Measurements from ENCODE around the gene AHRR.

DNA sequence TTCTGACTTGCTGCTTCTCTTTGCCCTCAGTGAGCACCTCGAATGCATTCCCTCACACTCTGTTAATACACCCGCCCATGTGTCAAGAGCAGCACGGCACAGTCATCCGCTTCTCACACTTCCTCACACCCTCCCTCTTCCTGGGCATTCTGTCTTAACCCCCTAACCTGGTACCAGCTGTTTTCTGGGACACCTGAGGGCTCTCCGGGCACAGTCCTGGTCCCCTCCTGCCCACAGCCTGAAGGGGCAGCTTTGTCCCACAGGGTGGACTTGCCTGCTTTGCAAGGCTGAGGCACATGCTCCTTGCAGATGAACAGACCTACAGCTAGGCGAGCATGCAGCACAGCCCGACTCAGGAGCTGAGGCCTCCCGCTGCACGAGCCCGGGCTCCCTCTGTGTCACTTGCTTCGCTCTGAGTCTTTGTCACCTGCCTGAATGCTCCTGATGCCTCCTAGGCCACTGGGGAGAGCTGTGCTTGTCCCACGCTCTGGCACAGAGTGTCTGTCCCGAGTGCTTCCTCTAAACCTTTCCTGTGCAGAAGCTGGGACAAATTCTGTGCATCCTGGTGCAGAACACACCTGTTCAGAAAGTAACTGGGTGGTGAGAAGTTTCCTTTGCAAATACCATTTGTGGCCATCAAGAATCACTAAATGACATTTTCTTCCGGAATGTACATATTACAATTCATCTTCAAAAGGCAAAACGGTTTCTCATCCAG, 47.8 kb downstream of the AHRR start:
- TF ChIP-seq, protein P1, sequence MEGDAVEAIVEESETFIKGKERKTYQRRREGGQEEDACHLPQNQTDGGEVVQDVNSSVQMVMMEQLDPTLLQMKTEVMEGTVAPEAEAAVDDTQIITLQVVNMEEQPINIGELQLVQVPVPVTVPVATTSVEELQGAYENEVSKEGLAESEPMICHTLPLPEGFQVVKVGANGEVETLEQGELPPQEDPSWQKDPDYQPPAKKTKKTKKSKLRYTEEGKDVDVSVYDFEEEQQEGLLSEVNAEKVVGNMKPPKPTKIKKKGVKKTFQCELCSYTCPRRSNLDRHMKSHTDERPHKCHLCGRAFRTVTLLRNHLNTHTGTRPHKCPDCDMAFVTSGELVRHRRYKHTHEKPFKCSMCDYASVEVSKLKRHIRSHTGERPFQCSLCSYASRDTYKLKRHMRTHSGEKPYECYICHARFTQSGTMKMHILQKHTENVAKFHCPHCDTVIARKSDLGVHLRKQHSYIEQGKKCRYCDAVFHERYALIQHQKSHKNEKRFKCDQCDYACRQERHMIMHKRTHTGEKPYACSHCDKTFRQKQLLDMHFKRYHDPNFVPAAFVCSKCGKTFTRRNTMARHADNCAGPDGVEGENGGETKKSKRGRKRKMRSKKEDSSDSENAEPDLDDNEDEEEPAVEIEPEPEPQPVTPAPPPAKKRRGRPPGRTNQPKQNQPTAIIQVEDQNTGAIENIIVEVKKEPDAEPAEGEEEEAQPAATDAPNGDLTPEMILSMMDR (conservative IDR thresholded peaks at IDR 0.05; ENCODE audit: low read depth in 2 of 2), result no peak
- TF ChIP-seq EZH2 (IDR thresholded peaks at IDR 0.05; ENCODE audit: low read depth, unreplicated experiment) (no peak), JUNB (IDR thresholded peaks at IDR 0.05; ENCODE audit: unreplicated experiment) (no peak), NANOG (IDR thresholded peaks at IDR 0.05; ENCODE audit: borderline replicate concordance) (no peak), EZH2phosphoT487 (IDR thresholded peaks at IDR 0.05; ENCODE audit: unreplicated experiment) (no peak), CREB1 (CRISPR knock-in tag; IDR thresholded peaks at IDR 0.05; ENCODE audit: low read depth) (no peak), POLR2AphosphoS5 (IDR thresholded peaks at IDR 0.05; ENCODE audit: low read depth) (no peak), ZNF114 (CRISPR knock-in tag; IDR thresholded peaks at IDR 0.05) (no peak)
- TF ChIP-seq, protein P2, sequence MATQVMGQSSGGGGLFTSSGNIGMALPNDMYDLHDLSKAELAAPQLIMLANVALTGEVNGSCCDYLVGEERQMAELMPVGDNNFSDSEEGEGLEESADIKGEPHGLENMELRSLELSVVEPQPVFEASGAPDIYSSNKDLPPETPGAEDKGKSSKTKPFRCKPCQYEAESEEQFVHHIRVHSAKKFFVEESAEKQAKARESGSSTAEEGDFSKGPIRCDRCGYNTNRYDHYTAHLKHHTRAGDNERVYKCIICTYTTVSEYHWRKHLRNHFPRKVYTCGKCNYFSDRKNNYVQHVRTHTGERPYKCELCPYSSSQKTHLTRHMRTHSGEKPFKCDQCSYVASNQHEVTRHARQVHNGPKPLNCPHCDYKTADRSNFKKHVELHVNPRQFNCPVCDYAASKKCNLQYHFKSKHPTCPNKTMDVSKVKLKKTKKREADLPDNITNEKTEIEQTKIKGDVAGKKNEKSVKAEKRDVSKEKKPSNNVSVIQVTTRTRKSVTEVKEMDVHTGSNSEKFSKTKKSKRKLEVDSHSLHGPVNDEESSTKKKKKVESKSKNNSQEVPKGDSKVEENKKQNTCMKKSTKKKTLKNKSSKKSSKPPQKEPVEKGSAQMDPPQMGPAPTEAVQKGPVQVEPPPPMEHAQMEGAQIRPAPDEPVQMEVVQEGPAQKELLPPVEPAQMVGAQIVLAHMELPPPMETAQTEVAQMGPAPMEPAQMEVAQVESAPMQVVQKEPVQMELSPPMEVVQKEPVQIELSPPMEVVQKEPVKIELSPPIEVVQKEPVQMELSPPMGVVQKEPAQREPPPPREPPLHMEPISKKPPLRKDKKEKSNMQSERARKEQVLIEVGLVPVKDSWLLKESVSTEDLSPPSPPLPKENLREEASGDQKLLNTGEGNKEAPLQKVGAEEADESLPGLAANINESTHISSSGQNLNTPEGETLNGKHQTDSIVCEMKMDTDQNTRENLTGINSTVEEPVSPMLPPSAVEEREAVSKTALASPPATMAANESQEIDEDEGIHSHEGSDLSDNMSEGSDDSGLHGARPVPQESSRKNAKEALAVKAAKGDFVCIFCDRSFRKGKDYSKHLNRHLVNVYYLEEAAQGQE (IDR thresholded peaks at IDR 0.05; ENCODE audit: unreplicated experiment), result no peak
